RKO (cell line): ENCODE measurements around the gene STK33.

Source experiments
- DNase-seq: peaks from one replicate; pipeline ENCODE4 v3.0.0-alpha.2; 2016; ENCODE audit warnings: low spot score

STK33 gene

GRCh38 chr11:8373519-8374432 lies 220.3 kb downstream of the STK33 start:
- DNase-seq, result no peak

- DNase-seq, result no peak
Observed at GRCh38 chr11:8372641-8373381, 221.2 kb downstream of the STK33 start.

GRCh38 chr11:8371516-8371884 lies 222.5 kb downstream of the STK33 start:
- no peak for DNase-seq

- DNase-seq, result no peak
Observed at GRCh38 chr11:8370812-8371515, 223.1 kb downstream of the STK33 start.

- DNase-seq, result no peak
Observed at GRCh38 chr11:8369592-8370205, 224.3 kb downstream of the STK33 start.

- DNase-seq, result no peak
Observed at GRCh38 chr11:8368772-8369171, 225.3 kb downstream of the STK33 start.

- no peak for DNase-seq
Observed at GRCh38 chr11:8368194-8368593, 225.8 kb downstream of the STK33 start.

- DNase-seq, result no peak
Observed at GRCh38 chr11:8366316-8366715, 227.7 kb downstream of the STK33 start.

- no peak for DNase-seq
Observed at GRCh38 chr11:8365216-8365941, 228.6 kb downstream of the STK33 start.

- DNase-seq, result no peak
Observed at GRCh38 chr11:8363921-8364320, 230.1 kb downstream of the STK33 start.

- no peak for DNase-seq
Observed at GRCh38 chr11:8362899-8363298, 231.1 kb downstream of the STK33 start.

GRCh38 chr11:8362491-8362890 lies 231.5 kb downstream of the STK33 start:
- no peak for DNase-seq

GRCh38 chr11:8361664-8362210 lies 232.3 kb downstream of the STK33 start:
- no peak for DNase-seq

- no peak for DNase-seq
Observed at GRCh38 chr11:8361206-8361605, 232.8 kb downstream of the STK33 start.

GRCh38 chr11:8360086-8360828 lies 233.8 kb downstream of the STK33 start:
- DNase-seq, result no peak

GRCh38 chr11:8359521-8359920 lies 234.5 kb downstream of the STK33 start:
- DNase-seq, result no peak

- DNase-seq, result no peak
Observed at GRCh38 chr11:8357891-8358566, 236.0 kb downstream of the STK33 start.

GRCh38 chr11:8357505-8357888 lies 236.5 kb downstream of the STK33 start:
- no peak for DNase-seq

GRCh38 chr11:8356721-8357504 lies 237.1 kb downstream of the STK33 start:
- no peak for DNase-seq
